ENCODE results near the gene MYG1.

GRCh38 chr12:53347905-53348304, 48.4 kb downstream of the MYG1 start:
- no peak for TF ChIP-seq CTCF (conservative IDR thresholded peaks at IDR 0.05; ENCODE audit: low read length)
- TF ChIP-seq EZH2phosphoT487 (IDR thresholded peaks at IDR 0.05; ENCODE audit: borderline replicate concordance, low read depth, low read length) = no peak

Measured in OCI-LY7 (cell line).